ENCODE results near the gene ATP6V1B1.

- TF ChIP-seq CTCF (IDR thresholded peaks at IDR 0.05) (no peak), POLR2A (IDR thresholded peaks at IDR 0.05) (no peak)
Observed at GRCh38 chr2:70964133-70964532, 28.4 kb downstream of the ATP6V1B1 start.
